GM21786 (cell line): ENCODE measurements around the gene NAXD.

ENCODE experiments used
- ATAC-seq: cut with Tn5 transposase; IDR thresholded peaks from one replicate; pipeline ENCODE4 v1.9.1; 2021; ENCODE audit not compliant: unreplicated experiment

Gene NAXD

GRCh38 chr13:110643324-110643723, 28.0 kb downstream of the NAXD start:
- no peak for ATAC-seq

GRCh38 chr13:110643768-110644421, 28.6 kb downstream of the NAXD start:
- ATAC-seq: no peak

GRCh38 chr13:110644892-110645521, 29.7 kb downstream of the NAXD start:
- ATAC-seq: peak; percentile 86

- no peak for ATAC-seq
Observed at GRCh38 chr13:110645750-110646149, 30.4 kb downstream of the NAXD start.

- no peak for ATAC-seq
Observed at GRCh38 chr13:110646442-110647364, 31.4 kb downstream of the NAXD start.

- ATAC-seq: no peak
Observed at GRCh38 chr13:110647365-110647737, 32.0 kb downstream of the NAXD start.

GRCh38 chr13:110648146-110648819, 32.9 kb downstream of the NAXD start:
- ATAC-seq: no peak

- no peak for ATAC-seq
Observed at GRCh38 chr13:110648848-110649421, 33.6 kb downstream of the NAXD start.

GRCh38 chr13:110649551-110649950, 34.2 kb downstream of the NAXD start:
- ATAC-seq: no peak

GRCh38 chr13:110650436-110650835, 35.1 kb downstream of the NAXD start:
- no peak for ATAC-seq

- no peak for ATAC-seq
Observed at GRCh38 chr13:110651271-110651670, 35.9 kb downstream of the NAXD start.

- no peak for ATAC-seq
Observed at GRCh38 chr13:110651726-110652230, 36.4 kb downstream of the NAXD start.

GRCh38 chr13:110652231-110652730, 36.9 kb downstream of the NAXD start:
- ATAC-seq: no peak

GRCh38 chr13:110652764-110653163, 37.4 kb downstream of the NAXD start:
- ATAC-seq: no peak

GRCh38 chr13:110653271-110653670, 37.9 kb downstream of the NAXD start:
- ATAC-seq: no peak

- ATAC-seq: no peak
Observed at GRCh38 chr13:110653851-110654250, 38.5 kb downstream of the NAXD start.

GRCh38 chr13:110657196-110657595, 41.9 kb downstream of the NAXD start:
- ATAC-seq: no peak

- ATAC-seq: peak; percentile 90
Observed at GRCh38 chr13:110658218-110658911, 43.0 kb downstream of the NAXD start.

GRCh38 chr13:110661256-110661655, 45.9 kb downstream of the NAXD start:
- no peak for ATAC-seq

- ATAC-seq: no peak
Observed at GRCh38 chr13:110662091-110662490, 46.7 kb downstream of the NAXD start.
